ENCODE results near the gene ZBTB40. TPM values are rescaled to one million over a fixed set of nuclear protein-coding genes. Genes with fewer than 3 reads are reported as not detected.
A peak's percentile ranks its signal among the peaks of the same experiment; 100 is the strongest.

ZBTB40 gene
- total and polyA plus RNA-seq, 10 of the 15 experiments (the other 5 are each of a cell fraction or from before 2014, with no cell fraction given) = 1.9 to 14.4 (median 9.0) TPM

GRCh38 chr1:22450351-22451021 is 1.2 kb upstream of the ZBTB40 start (continued):
- no peak for TF ChIP-seq ZNF384 (IDR thresholded peaks at IDR 0.05; ENCODE audit: borderline replicate concordance, low read depth, low read length)
- TF ChIP-seq ZBTB11 (CRISPR knock-in tag; IDR thresholded peaks at IDR 0.05) = no peak
- TF ChIP-seq TCF12 (IDR thresholded peaks at IDR 0.05; ENCODE audit: low read depth, low read length) = no peak

- in situ Hi-C loops (cut with MboI) = no loop called here
- ChIA-PET CTCF (interaction anchor here (0.9 kb wide), 1 partner anchor 9 kb away, joined by 3 read pairs; no protein-coding TSS in a partner anchor), POLR2A (interaction anchor here (1.1 kb wide), 1 partner anchor 17 kb away, joined by 4 read pairs; no protein-coding TSS in a partner anchor), RAD21 (ENCODE audit: unreplicated experiment) (no interaction called here), SMC1A (ENCODE audit: uncharacterized antibody, unreplicated experiment) (interaction anchor here (0.8 to 1.9 kb wide), 2 partner anchors 10 to 12 kb away, joined by 3 to 12 read pairs; no protein-coding TSS in a partner anchor)
- TF ChIP-seq POLR2AphosphoS5 (IDR thresholded peaks at IDR 0.05; ENCODE audit: low read length) = no peak
- TF ChIP-seq PKNOX1 (IDR thresholded peaks at IDR 0.05) = no peak
- TF ChIP-seq MLLT1 (IDR thresholded peaks at IDR 0.05) = peak; percentile 82; the same call in 1 of the 2 replicates
- TF ChIP-seq ZNF687 (IDR thresholded peaks at IDR 0.05) = peak; percentile 18; the same call in 1 of the 2 replicates
- Histone ChIP-seq H3K4me1 (ENCODE audit: control insufficient read depth, insufficient read depth, low read length) (no peaks in the 10 kb centered on the region), H3K4me3 (peak overlapping the region; percentile 89), H3K9me3 (replicated peaks; ENCODE audit: control insufficient read depth, insufficient read depth, low read length) (no peaks in the 10 kb centered on the region), H3K27me3 (replicated peaks in 1 of 2; ENCODE audit: control insufficient read depth in 2 of 2, insufficient read depth in 2 of 2, low read length in 1 of 2) (no peaks in the 10 kb centered on the region), H3K36me3 (ENCODE audit: control insufficient read depth in 2 of 2, insufficient read depth in 2 of 2, low read length in 1 of 2) (no peaks in the 10 kb centered on the region), H3K79me2 (ENCODE audit: control insufficient read depth, insufficient read depth, low read length) (peaks cover 17% of the 10 kb centered on the region), H3K27ac (ENCODE audit: control insufficient read depth, insufficient read depth) (peak overlapping the region; percentile 54), H2AFZ (ENCODE audit: control insufficient read depth, low read depth, low read length) (peak overlapping the region; percentile 89), H4K20me1 (ENCODE audit: control insufficient read depth, insufficient read depth) (no peaks in the 10 kb centered on the region; the same call in 1 of the 2 replicates), H3K9ac (ENCODE audit: control insufficient read depth, insufficient read depth, low read length) (peak overlapping the region; percentile 70), H3K4me2 (ENCODE audit: control insufficient read depth, insufficient read depth) (peak overlapping the region; percentile 85)
- no peak for FAIRE-seq
- intact Hi-C loops (cut with micrococcal nuclease; ENCODE audit: unreplicated experiment) = no loop called here
- peak; percentile 9 for DNase-seq (ENCODE audit: low read depth, low spot score)
- WGBS (ENCODE audit: insufficient coverage, insufficient replicate concordance, low lambda C conversion rate, missing lambda C conversion rate) = 6% methylated on average over 12 of the region's 12 CpGs
- no TSS peak for BruUV-seq (replicated peaks)
- peak; percentile 57 for ATAC-seq
Observed at GRCh38 chr1:22452481-22452957, 868 bp downstream of the ZBTB40 start.

Data from GM12878 (cell line).